Kidney (tissue), 14 donors: ENCODE measurements around the gene CEP57. TPM values are rescaled to one million over a fixed set of nuclear protein-coding genes. Genes with fewer than 3 reads are reported as not detected.

ENCODE experiments used
- DNase-seq, 5 donors: peaks; one replicate each; pipeline ENCODE4 v3.0.0-alpha.2; 2013 to 2020
- FAIRE-seq: peaks from 2 replicates; lab custom pipeline; 2012; peaks lifted over from hg19 to GRCh38; lab: Jason Lieb, UNC
- H3K27ac ChIP-seq, 2 donors: one replicate each; pipeline ENCODE4 v1.7.0; 2013; ENCODE audit warnings: low read depth in 2 of 2, low read length in 2 of 2, inconsistent platforms in 1 of 2
- H3K27me3 ChIP-seq: one replicate; pipeline ENCODE4 v1.7.1; 2013; ENCODE audit warnings: low read length, inconsistent platforms; ENCODE audit not compliant: control insufficient read depth, insufficient read depth
- H3K36me3 ChIP-seq, 3 donors: one replicate each; pipeline versions ENCODE4 v1.7.0 to v1.7.1; 2013; ENCODE audit warnings: low read length in 3 of 3, control low read depth in 1 of 3, inconsistent platforms in 1 of 3; ENCODE audit not compliant: insufficient read depth in 3 of 3, control insufficient read depth in 2 of 3
- H3K4me1 ChIP-seq, 3 donors: one replicate each; pipeline versions ENCODE4 v1.7.0 to v1.7.1; 2013; ENCODE audit warnings: low read length in 3 of 3, inconsistent platforms in 1 of 3, low read depth in 1 of 3; ENCODE audit not compliant: control insufficient read depth in 2 of 3, insufficient read depth in 2 of 3
- H3K4me3 ChIP-seq, 3 donors: one replicate each; pipeline versions ENCODE4 v1.7.0 to v1.8.1; 2013; ENCODE audit warnings: low read length in 3 of 3, control low read depth in 1 of 3, inconsistent platforms in 1 of 3
- H3K9ac ChIP-seq, 3 donors: one replicate each; pipeline versions ENCODE4 v1.7.0 to v1.7.1; 2013; ENCODE audit warnings: low read length in 3 of 3, control low read depth in 1 of 3, inconsistent platforms in 1 of 3
- H3K9me3 ChIP-seq, 3 donors: one replicate each; pipeline versions ENCODE4 v1.7.0 to v1.7.1; 2013; ENCODE audit warnings: low read length in 3 of 3, control low read depth in 1 of 3, inconsistent platforms in 1 of 3; ENCODE audit not compliant: control insufficient read depth in 2 of 3, insufficient read depth in 1 of 3
- CTCF ChIP-seq: IDR thresholded peaks from 3 replicates; pipeline ENCODE4 v1.5.1; 2012; ENCODE audit warnings: mild to moderate bottlenecking, moderate library complexity, borderline replicate concordance; ENCODE audit not compliant: insufficient read depth; ENCODE audit errors: extremely low read depth
- intact Hi-C: fragments of 100-400 bp; cut with DNase I; formaldehyde crosslinking; loops from one replicate; pipeline ENCODE4 v1.11.1; 2022
- polyA plus RNA-seq: library from polyadenylated mRNA; stranded (reverse); fragments of 350-450 nt; fragmentation: Illumina TruSeq; extraction: RNeasy Lipid Tissue Mini Kit (QIAGEN cat#74804); gene quantifications from one replicate; pipeline ENCODE4 v1.2.3, GENCODE V29; 2014; ENCODE audit warnings: low read depth, low replicate concordance; ENCODE audit not compliant: insufficient read depth
- total RNA-seq: library from RNA; stranded (reverse); fragmentation: NEBNext Ultra II Directional; extraction: Animal tissue kit (Norgen Biotek cat#: 25700); gene quantifications from one replicate; pipeline ENCODE4 v1.2.1, GENCODE V29; 2021
- donor health status: control.
- donor health status: control.
- donor health status: control.
- donor health status: control.
- donor health status: control.
- donor health status: DM: yes; HTN: yes; CAD: no.
- donor health status: Normal renal cell carcinoma (clear cell type).

Gene CEP57
- total and polyA plus RNA-seq, 2 donors from 2014 or later: 14.9 to 33.4 TPM

GRCh38 chr11:95829580-95830259 is 39.4 kb downstream of the CEP57 start:
- no peaks in the 10 kb centered on the region for H3K4me1 ChIP-seq
- no peak overlapping the region for H3K27ac ChIP-seq
- TF ChIP-seq CTCF: no peak
- no peaks in the 10 kb centered on the region for H3K9me3 ChIP-seq
- intact Hi-C loops: no loop called here
- no peak for DNase-seq
- H3K9ac ChIP-seq: no peak overlapping the region
- H3K4me3 ChIP-seq: no peak overlapping the region
- no peaks in the 10 kb centered on the region for H3K27me3 ChIP-seq
- no peak for FAIRE-seq
- H3K36me3 ChIP-seq: peaks cover 2 to 23% (median 12%) of the 10 kb centered on the region in 3 donors

GRCh38 chr11:95831198-95831883 is 41.0 kb downstream of the CEP57 start:
- H3K9me3 ChIP-seq: no peaks in the 10 kb centered on the region
- H3K27ac ChIP-seq: no peak overlapping the region
- no peaks in the 10 kb centered on the region for H3K4me1 ChIP-seq
- no peaks in the 10 kb centered on the region for H3K27me3 ChIP-seq
- no peak for FAIRE-seq
- TF ChIP-seq CTCF: no peak
- H3K36me3 ChIP-seq: peaks cover 2 to 24% (median 15%) of the 10 kb centered on the region in 3 donors
- intact Hi-C loops: no loop called here
- no peak overlapping the region for H3K9ac ChIP-seq
- DNase-seq: no peak
- no peak overlapping the region for H3K4me3 ChIP-seq

GRCh38 chr11:95832763-95833162 is 42.5 kb downstream of the CEP57 start:
- FAIRE-seq: no peak
- H3K9me3 ChIP-seq: no peaks in the 10 kb centered on the region
- TF ChIP-seq CTCF: no peak
- no peaks in the 10 kb centered on the region for H3K4me1 ChIP-seq
- no peak overlapping the region for H3K27ac ChIP-seq
- no peak for DNase-seq
- H3K36me3 ChIP-seq: peaks cover 2 to 24% (median 20%) of the 10 kb centered on the region in 3 donors
- H3K9ac ChIP-seq: no peak overlapping the region
- H3K27me3 ChIP-seq: no peaks in the 10 kb centered on the region
- intact Hi-C loops: no loop called here
- no peak overlapping the region for H3K4me3 ChIP-seq
